H1 (cell line): ENCODE results near the gene SERINC4. TPM values are rescaled to one million over a fixed set of nuclear protein-coding genes. Genes with fewer than 3 reads are reported as not detected.

Source experiments
- CREB1 ChIP-seq: IDR thresholded peaks from 2 replicates; pipeline ENCODE4 v1.6.1; 2012; ENCODE audit warnings: inconsistent platforms
- GTF2F1 ChIP-seq: IDR thresholded peaks from 2 replicates; pipeline ENCODE4 v1.6.1; 2012; ENCODE audit warnings: low read depth, low read length, improper control_type of control experiment, borderline replicate concordance
- NRF1 ChIP-seq: IDR thresholded peaks from 2 replicates; pipeline ENCODE4 v1.6.1; 2011; ENCODE audit warnings: mild to moderate bottlenecking, low read depth, low read length, improper control_type of control experiment
- SP1 ChIP-seq: IDR thresholded peaks from 2 replicates; pipeline ENCODE4 v1.6.1; 2011; ENCODE audit warnings: low read depth, low read length
- TAF7 ChIP-seq: optimal IDR thresholded peaks from 2 replicates; pipeline ENCODE3; 2011; ENCODE audit warnings: low read depth, mild to moderate bottlenecking, inconsistent platforms, low read length, moderate library complexity, borderline replicate concordance
- TBP ChIP-seq: IDR thresholded peaks from 2 replicates; pipeline ENCODE4 v1.6.1; 2011; ENCODE audit warnings: low read depth, low read length, improper control_type of control experiment
- microRNA counts: library from miRNA; unstranded; fragments of <30 nt; microRNA quantifications from one replicate; lab custom pipeline; 2015
- microRNA-seq, 2 experiments: library from miRNA; unstranded; fragments of <30 nt; microRNA quantifications; one replicate each; pipeline versions ENCODE4 to v1.2.0, GENCODE V29; 2016 to 2020; ENCODE audit warnings: borderline microRNAs expressed in 2 of 2, borderline number of aligned reads in 2 of 2, borderline replicate concordance in 1 of 2
- polyA plus RNA-seq, 7 experiments: library from polyadenylated mRNA; depleted of rRNA in 3 of 7; stranded (reverse) in 5 of 7; unstranded in 2 of 7; fragments of >200 nt in 5 of 7; fragments of 200-250 nt in 2 of 7; gene quantifications; 1 replicate in 5 of 7; 2 replicates in 1 of 7; 4 replicates in 1 of 7; pipeline versions ENCODE4 v1.2.1 to v1.2.3, GENCODE V29; 2011 to 2013; ENCODE audit warnings: missing spikeins in 2 of 7, mixed read lengths in 2 of 7
- small RNA-seq: library from polyadenylated mRNA; stranded (forward); fragments of <200 nt; extraction: miRNeasy Mini kit (QIAGEN cat#:217004); gene quantifications from one replicate; pipeline ENCODE3, GENCODE V24; 2013; ENCODE audit not compliant: insufficient read depth
- total RNA-seq: library from RNA; stranded (reverse); fragmentation: NEBNext Ultra II Directional; extraction: Animal tissue kit (Norgen Biotek cat#: 25700); gene quantifications from 2 replicates; pipeline ENCODE4 v1.2.1, GENCODE V29; 2021
- TF ChIP-seq, protein P1 (sequence below): IDR thresholded peaks from 2 replicates; pipeline ENCODE4 v1.6.1; 2012; ENCODE audit warnings: inconsistent platforms

Gene SERINC4
- total and polyA plus RNA-seq, 2 of the 8 experiments (the other 6 are each of a cell fraction or from before 2014, with no cell fraction given): 0.08 TPM; not detected in 1

DNA sequence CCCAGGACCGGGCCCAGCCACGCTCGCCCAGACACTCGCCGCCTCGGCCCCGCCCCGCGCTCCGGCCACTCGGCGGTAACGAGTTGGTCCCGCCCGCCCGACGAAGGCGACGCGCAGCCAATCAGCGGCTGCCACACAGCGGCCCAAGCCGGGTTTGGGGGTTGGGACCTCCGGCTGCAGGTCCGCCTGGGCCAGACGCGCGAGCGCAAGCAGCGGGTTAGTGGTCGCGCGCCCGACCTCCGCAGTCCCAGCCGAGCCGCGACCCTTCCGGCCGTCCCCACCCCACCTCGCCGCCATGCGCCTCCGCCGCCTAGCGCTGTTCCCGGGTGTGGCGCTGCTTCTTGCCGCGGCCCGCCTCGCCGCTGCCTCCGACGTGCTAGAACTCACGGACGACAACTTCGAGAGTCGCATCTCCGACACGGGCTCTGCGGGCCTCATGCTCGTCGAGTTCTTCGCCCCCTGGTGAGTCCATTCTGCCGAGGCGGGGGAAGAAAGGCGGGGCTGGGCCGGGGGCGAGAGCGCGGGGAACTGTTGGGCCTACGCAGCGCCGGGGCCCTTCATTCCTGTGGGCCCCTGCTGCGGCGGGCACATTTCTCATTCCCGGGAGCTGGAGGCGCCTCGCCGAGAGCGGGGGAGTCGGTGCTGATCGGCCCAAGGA is 53.6 kb downstream of the SERINC4 start, which contains the start of gene PDIA3 (continued):
- TF ChIP-seq, protein P1, sequence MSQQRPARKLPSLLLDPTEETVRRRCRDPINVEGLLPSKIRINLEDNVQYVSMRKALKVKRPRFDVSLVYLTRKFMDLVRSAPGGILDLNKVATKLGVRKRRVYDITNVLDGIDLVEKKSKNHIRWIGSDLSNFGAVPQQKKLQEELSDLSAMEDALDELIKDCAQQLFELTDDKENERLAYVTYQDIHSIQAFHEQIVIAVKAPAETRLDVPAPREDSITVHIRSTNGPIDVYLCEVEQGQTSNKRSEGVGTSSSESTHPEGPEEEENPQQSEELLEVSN: peak; percentile 72
- TF ChIP-seq SP1 (peak; percentile 69; the same call in 1 of the 2 replicates), NRF1 (peak; percentile 5; the same call in 1 of the 2 replicates), CREB1 (peak; percentile 56; the same call in 1 of the 2 replicates), TBP (peak; percentile 93), TAF7 (peak; percentile 84), GTF2F1 (peak; percentile 68; the same call in 1 of the 2 replicates)

MicroRNAs encoded within 50 kb of the gene (microRNA counts, 767-probe panel; counts per million panel counts)
- microRNA hsa-miR-1282 (lab: Ali Mortazavi, UCI): 879 counts per million, percentile 95 among the panel's probes with 10 or more counts

Small RNA genes within 50 kb of the gene (microRNA-seq; reads per million reads assigned to microRNA genes)
- 0 reads per million in 2 experiments for gene MIR1282

Small RNA genes within 50 kb of the gene (small RNA-seq; reads per million reads assigned to genes)
- gene MIR1282: not detected

Other genes with a start within 250 kb of the SERINC4 start
- gene PPIP5K1, start 210.0 kb downstream of the SERINC4 start, total RNA-seq: 18.8 and 24.3 TPM in 2 replicates
- 22.7 and 30.4 TPM in 2 replicates for gene PPIP5K1, start 210.0 kb downstream of the SERINC4 start, polyA plus RNA-seq (2011; rRNA removed)
- 27.1 and 30.5 TPM in 2 replicates for gene CKMT1B, start 206.2 kb downstream of the SERINC4 start, total RNA-seq
- 91.3 and 111 TPM in 2 replicates for gene CKMT1B, start 206.2 kb downstream of the SERINC4 start, polyA plus RNA-seq (2011; rRNA removed)
- 0.34 and 0.42 TPM in 2 replicates for gene STRC, start 181.4 kb downstream of the SERINC4 start, total RNA-seq
- 0.41 and 0.57 TPM in 2 replicates for gene STRC, start 181.4 kb downstream of the SERINC4 start, polyA plus RNA-seq (2011; rRNA removed)
- gene CATSPER2, start 151.4 kb downstream of the SERINC4 start, total RNA-seq: 1.2 TPM in 2 replicates
- gene CATSPER2, start 151.4 kb downstream of the SERINC4 start, polyA plus RNA-seq (2011; rRNA removed): 0.89 and 1.9 TPM in 2 replicates
- gene CKMT1A, start 106.4 kb downstream of the SERINC4 start, total RNA-seq: 33.8 and 35.0 TPM in 2 replicates
- gene CKMT1A, start 106.4 kb downstream of the SERINC4 start, polyA plus RNA-seq (2011; rRNA removed): 38.9 and 44.8 TPM in 2 replicates
- 653 and 655 TPM in 2 replicates for gene PDIA3, start 53.8 kb downstream of the SERINC4 start, total RNA-seq
- 70.8 and 90.4 TPM in 2 replicates for gene PDIA3, start 53.8 kb downstream of the SERINC4 start, polyA plus RNA-seq (2011; rRNA removed)
- 9.2 and 11.0 TPM in 2 replicates for gene ELL3, start 23.3 kb downstream of the SERINC4 start, total RNA-seq
- gene ELL3, start 23.3 kb downstream of the SERINC4 start, polyA plus RNA-seq (2011; rRNA removed): 13.7 and 15.5 TPM in 2 replicates
- 655 and 672 TPM in 2 replicates for gene SERF2, start 7.9 kb downstream of the SERINC4 start, total RNA-seq
- 999 and 1,376 TPM in 2 replicates for gene SERF2, start 7.9 kb downstream of the SERINC4 start, polyA plus RNA-seq (2011; rRNA removed)
- 9.9 and 17.6 TPM in 2 replicates for gene HYPK, start 379 bp upstream of the SERINC4 start, total RNA-seq
- 5.0 and 5.4 TPM in 2 replicates for gene HYPK, start 379 bp upstream of the SERINC4 start, polyA plus RNA-seq (2011; rRNA removed)
- 36.6 and 36.7 TPM in 2 replicates for gene MFAP1, start 24.5 kb upstream of the SERINC4 start, total RNA-seq
- 11.0 and 23.6 TPM in 2 replicates for gene MFAP1, start 24.5 kb upstream of the SERINC4 start, polyA plus RNA-seq (2011; rRNA removed)
- gene WDR76, start 26.8 kb upstream of the SERINC4 start, total RNA-seq: 18.9 and 19.6 TPM in 2 replicates
- gene WDR76, start 26.8 kb upstream of the SERINC4 start, polyA plus RNA-seq (2011; rRNA removed): 2.7 and 4.1 TPM in 2 replicates